Measurements from ENCODE around the gene AKR1D1.
A peak's percentile ranks its signal among the peaks of the same experiment; 100 is the strongest.
"Not testable (repeated sequence)": the region's sequence is repeated elsewhere in the genome, so short reads cannot be mapped to it uniquely, and the experiment has no call there.

AKR1D1 gene

GRCh38 chr7:138125598-138126111 lies 49.4 kb downstream of the AKR1D1 start:
- DNase-seq, result no peak

- DNase-seq, result no peak
These were observed 50.7 kb downstream of the AKR1D1 start for GRCh38 chr7:138126928-138127327.

GRCh38 chr7:138127996-138128395 lies 51.7 kb downstream of the AKR1D1 start:
- DNase-seq, result no peak

GRCh38 chr7:138129551-138130165 lies 53.4 kb downstream of the AKR1D1 start:
- no peak for DNase-seq

- DNase-seq, result no peak
These were observed 61.3 kb downstream of the AKR1D1 start for GRCh38 chr7:138137423-138138171.

DNA sequence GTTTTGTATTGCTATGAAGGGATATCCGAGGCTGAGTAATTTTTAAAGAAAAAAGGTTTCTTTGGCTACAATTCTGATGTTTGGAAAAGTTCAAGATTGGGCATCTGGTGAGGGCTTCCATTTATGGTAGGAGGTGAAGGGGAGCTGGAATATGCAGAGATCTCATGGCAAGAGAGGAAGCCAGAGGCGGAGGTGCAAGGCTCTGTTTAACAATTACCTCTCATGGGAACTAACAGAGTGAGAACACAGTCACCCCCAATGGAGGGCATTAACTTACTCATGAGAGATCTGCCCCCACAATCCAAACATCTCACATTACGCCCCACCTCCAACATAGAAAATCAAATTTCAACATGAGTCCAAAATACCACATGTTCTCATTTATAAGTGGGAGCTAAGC lies 62.0 kb downstream of the AKR1D1 start:
- DNase-seq, result no peak

DNA sequence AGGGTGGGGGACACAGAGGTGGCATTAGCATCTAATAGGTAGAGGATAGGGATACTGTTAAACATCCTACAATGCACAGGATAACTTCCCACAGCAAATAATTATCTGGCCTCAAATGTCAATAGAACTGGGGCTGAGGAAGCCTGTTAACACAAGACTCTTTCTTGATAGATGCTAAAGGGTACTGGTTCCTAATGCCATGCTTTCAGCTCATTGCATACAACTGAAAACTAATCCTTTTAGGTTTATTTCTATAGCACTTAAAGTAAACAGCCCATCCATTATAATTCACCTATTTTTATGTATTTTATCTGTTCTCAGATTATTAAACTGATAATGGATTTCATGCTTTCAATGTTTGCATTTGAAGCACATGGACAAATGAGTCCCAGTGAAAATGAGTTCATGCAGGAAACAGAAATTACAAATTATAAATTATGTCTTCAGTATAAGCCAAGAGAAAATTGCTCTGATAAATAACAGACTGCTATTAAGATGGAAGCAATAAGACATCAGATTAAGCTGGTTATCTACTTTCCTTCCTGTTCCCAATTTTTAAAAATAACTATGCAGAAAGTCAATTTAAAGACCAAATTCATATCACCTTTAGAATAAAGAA lies 66.4 kb downstream of the AKR1D1 start:
- no peak for DNase-seq

DNA sequence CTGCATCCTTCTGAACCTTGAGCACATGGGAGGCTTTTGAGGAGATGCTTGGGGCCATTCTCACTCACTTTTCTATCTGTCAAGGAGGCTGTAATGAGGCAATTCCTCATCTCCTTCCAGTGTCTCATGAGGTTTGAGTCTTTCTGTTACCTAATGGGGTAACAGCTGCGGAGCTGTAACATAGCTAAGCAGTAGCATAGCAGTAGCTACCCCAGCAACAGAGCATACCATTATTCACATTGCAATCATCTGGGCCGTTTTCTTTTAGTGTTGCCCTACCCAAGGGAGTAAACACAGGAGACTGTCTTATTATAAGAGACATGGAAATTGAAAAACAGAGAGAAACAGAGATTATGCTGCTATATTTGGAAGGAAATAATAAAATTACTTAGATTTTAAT lies 68.7 kb downstream of the AKR1D1 start:
- no peak for DNase-seq

DNA sequence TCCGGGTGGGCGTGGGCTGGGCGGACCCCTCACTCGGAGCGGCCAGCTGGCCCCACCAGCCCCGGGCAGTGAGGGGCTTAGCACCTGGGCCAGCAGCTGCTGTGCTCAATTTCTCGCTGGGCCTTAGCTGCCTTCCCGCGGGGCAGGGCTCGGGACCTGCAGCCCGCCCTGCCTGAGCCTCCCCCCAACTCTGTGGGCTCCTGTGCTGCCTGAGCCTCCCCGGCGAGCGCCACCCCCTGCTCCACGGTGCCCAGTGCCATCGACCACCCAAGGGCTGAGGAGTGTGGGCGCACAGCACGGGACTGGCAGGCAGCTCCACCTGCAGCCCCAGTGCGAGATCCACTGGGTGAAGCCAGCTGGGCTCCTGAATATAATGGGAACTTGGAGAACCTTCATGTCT lies 70.0 kb downstream of the AKR1D1 start:
- not testable (repeated sequence) for DNase-seq

- not testable (repeated sequence) for DNase-seq
These were observed 70.8 kb downstream of the AKR1D1 start for GRCh38 chr7:138146757-138147734.

DNA sequence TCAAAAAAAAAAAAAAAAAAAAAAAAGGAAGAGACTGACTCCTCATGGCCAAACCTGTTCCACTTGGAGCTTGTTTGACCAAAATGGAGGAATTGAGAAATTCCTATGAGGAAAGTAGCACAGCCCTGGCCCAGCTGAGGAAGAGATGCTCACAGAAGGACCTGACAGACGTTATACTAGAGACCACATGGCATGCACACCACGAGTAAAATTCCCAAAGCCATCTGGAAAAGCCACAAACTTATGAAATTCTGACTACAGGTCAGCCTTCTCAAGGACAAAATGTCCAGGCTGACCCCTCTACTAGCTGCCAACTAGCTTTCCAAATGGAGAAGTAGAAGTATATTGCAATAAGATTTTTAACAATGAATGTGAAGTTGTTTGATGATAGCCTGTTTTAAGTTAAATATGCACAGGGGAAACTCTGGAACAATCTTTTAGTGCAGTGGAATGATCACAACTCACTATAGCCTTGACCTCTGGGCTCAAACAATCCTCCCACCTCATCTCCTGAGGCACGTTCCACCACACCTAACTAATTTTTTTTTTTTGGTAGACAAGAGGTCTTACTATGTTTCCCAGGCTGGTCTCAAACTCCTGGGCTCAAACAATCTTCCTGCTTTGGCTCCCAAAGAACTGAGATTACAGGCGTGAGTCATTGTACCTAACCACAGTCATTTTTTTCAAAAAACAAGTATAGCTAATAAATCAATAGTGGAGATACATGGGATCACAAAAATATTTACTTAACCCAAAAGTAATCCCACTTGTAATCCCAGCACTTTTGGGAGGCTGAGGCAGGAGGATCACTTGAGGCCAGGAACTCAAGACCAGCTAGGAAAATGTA lies 75.7 kb downstream of the AKR1D1 start:
- no peak for DNase-seq

DNA sequence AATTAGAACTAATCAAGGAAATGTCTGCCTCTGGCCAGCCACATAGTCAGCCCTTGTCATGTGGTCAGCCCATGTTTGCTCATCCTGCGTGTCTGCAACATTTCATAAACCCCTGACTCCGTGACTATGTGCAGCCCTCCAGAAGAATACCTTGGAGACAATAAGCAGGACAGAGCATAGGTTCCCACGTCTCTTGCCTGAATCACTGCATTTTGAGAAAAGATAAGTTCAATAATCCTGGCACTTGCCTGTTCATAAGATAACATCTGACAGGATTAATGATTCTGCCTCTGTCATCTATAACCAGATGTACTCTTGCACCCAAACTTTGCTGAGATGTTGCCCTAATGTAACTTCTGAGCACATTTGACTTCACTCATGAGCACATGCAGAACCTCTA lies 78.4 kb downstream of the AKR1D1 start:
- no peak for DNase-seq

GRCh38 chr7:138157702-138158101 lies 81.4 kb downstream of the AKR1D1 start:
- DNase-seq, result no peak

DNA sequence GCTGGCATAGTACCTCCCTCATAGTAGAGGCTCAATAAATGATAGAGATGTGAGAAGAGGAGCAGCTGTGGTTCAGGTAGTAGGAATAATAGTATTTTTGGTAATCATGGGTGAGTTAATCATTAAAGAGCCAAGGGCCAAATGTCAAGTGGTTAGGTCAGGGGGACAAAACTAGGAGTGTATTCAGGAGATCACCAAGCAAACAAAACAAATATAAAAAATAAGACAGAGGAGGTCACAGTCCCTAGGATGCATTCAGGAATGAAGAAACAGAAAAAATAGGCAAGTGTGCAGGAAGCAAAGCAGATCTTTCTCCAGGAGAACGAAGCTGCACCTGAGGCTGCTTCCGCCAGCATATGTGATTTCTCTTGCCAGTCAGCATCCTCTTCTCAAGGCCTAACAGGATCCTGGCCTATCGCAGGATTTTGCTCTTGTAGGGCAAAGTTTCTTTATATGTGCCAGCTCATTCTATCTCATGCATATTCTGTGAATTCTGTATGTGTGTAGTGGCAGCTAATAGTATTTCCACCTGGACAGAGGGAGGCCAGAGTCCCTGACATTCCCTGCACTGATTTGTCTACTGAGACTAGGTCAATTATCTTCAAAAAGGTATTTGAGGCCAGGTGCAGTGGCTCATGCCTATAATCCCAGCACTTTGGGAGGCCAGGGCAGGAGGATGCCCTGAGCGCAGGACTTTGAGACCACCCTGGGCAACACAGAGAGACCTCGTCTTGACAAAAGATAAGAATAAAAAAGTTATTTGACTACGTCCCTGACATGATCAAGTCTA lies 82.7 kb downstream of the AKR1D1 start:
- DNase-seq, result no peak

DNA sequence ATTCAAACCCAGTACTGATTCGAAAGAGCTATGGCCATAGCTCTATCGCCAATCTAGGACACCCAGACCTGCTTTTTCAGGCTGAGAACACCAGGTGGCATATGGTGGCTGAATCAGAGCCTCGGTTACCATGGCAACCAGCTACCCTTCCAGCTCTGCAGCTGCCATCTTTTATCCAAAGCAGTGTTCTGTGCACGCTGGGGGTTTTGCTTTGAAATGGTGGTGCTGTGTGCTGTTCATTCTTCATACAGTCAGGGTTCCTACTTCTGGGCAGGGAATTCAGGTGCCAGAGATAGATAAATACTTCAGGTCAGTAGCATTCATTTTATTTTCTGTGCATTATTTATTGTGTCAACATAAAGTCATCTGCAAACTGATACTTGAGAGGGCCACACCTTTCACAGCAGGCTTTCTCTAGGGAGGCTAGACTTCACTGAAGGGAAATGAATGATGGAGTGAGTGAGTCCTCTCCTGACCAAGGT lies 85.4 kb downstream of the AKR1D1 start:
- peak; percentile 45 to 52 for DNase-seq

DNA sequence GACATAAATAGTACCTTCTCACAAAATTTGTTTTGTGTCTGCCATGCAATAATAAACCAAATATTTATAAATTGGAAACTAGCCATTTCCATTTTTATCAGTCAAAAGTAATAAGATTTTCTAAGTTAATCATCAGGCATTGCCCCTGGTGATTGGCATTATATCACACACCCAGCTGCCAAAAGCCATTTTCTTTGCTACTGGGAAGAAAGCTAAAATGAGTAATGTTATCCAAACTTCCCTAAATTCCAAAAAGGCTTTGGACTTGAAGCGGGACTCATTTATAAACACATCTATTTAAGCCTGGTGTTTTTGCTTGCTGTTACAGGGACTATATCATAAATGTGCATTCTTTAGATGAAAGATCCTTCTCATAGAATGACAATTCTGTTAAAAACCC lies 86.0 kb downstream of the AKR1D1 start:
- DNase-seq, result no peak

DNA sequence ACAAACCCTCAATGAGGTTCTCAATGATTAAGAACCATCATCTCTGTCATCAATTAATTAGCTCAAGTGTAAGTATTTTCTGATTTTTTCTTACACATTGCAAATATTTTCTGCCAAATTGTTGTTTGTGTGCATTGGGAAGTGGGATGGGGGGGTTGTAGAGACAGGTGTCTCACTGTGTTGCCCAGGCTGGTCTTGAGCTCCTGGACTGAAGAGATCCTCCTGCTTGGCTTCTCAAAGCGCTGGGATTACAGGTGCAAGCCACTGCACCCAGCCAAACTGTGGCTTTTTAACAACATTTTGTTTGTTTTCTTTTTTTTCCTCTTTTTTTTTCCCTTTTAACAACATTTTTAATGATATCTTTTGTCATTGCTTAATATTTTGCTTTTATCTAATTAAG lies 87.5 kb downstream of the AKR1D1 start:
- DNase-seq, result no peak

DNA sequence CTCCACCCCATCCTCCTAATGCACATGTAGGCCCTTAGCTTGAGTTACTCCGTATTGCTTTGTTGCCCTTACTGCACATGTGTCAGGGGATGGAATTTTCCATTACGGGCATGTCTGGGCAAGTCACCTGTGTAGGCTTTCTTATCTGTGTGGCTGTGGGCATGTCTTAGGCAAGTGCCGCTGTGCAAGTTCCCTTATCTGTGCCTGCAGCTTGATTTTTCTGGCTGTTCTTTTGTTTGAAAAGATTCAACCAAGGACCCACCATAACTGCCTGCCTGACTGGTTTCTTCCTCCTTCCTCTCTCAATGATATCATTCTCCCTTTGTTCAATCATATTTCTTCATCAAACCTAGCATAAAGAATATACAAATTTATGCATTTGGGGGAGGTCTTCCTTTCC lies 88.5 kb downstream of the AKR1D1 start:
- DNase-seq, result no peak

DNA sequence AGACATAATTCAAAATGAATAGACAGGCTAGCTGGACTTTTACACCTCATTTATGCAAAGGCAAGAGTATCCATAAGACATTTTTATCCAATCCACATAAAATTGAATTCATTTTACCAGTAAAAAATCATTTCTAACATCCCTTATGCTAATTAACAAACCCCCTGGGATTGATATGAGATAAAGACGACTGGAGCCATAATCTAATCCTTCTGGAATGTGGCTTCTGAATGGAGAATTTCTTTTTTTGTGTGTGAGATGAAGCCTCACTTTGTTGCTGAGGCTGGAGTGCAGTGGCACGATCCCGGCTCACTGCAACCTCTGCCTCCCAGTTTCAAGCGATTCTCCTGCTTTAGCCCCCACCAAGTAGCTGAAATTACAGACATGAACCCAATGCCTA lies 90.4 kb downstream of the AKR1D1 start:
- DNase-seq, result no peak

DNA sequence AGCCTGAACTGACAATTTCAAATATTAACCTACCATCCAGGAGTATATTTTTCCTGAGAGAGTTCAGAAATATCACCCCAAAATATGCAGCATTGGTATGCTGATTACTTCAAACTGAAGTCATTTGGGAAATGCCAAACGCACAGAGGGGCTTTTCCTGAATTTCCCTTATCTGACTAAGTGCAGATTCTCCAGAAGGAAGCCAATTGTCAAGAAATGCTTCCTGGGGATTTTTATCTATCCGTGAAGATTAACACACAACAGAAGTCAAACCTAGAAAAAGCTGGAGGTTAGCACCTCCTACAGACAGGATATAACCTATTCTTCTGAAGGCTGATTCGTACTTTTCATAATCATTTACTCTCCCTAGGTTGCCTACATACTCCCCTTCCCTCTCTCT lies 91.0 kb downstream of the AKR1D1 start:
- DNase-seq, result no peak

- DNase-seq, result no peak
These were observed 91.6 kb downstream of the AKR1D1 start for GRCh38 chr7:138167869-138168296.
